ENCODE measurements around the gene CDH15.
"Not testable (repeated sequence)": the region's sequence is repeated elsewhere in the genome, so short reads cannot be mapped to it uniquely, and the experiment has no call there.

CDH15 gene

GRCh38 chr16:89241187-89242007, 69.8 kb downstream of the CDH15 start:
- peak; percentile 46 to 71 (median 67) for DNase-seq

- no peak for DNase-seq
Measured at GRCh38 chr16:89242795-89243200, 71.2 kb downstream of the CDH15 start.

- no peak for DNase-seq
Measured at GRCh38 chr16:89243664-89244063, 72.1 kb downstream of the CDH15 start.

GRCh38 chr16:89244264-89244663, 72.7 kb downstream of the CDH15 start:
- DNase-seq = not testable (repeated sequence)

GRCh38 chr16:89244754-89245153, 73.2 kb downstream of the CDH15 start:
- no peak for DNase-seq

All from activated naive CD4-positive, alpha-beta T cell (primary cell).